ENCODE results near the gene MYO5B. TPM values are rescaled to one million over a fixed set of nuclear protein-coding genes. Genes with fewer than 3 reads are reported as not detected.

MYO5B gene
- total and polyA plus RNA-seq, 9 of the 15 experiments (the other 6 are each of a cell fraction or from before 2014, with no cell fraction given), result 0.07 to 0.42 (median 0.28) TPM

GRCh38 chr18:50104421-50104820 lies 90.5 kb downstream of the MYO5B start:
- no peaks in the 10 kb centered on the region for H3K79me2 ChIP-seq (ENCODE audit: control insufficient read depth, insufficient read depth, low read length)
- intact Hi-C loops (cut with micrococcal nuclease), result no loop called here
- no TSS peak for BruUV-seq (replicated peaks)
- H3K27ac ChIP-seq (ENCODE audit: extremely low read depth, low read depth, low read length), result no peak overlapping the region
- WGBS (ENCODE audit: insufficient coverage, low coverage, missing lambda C conversion rate), result 5% methylated on average over 3 of the region's 3 CpGs
- DNase-seq (ENCODE audit: extremely low read depth in 1 of 4, low spot score in 3 of 4), result no peak
- TF ChIP-seq XRCC4 (IDR thresholded peaks at IDR 0.05; ENCODE audit: extremely low read depth, insufficient read depth, insufficient read length), result no peak
- TF ChIP-seq ZNF274 (IDR thresholded peaks at IDR 0.05; ENCODE audit: borderline replicate concordance, low read depth, low read length), result no peak
- no peak for TF ChIP-seq DACH1 (IDR thresholded peaks at IDR 0.05; ENCODE audit: partially characterized antibody)
- no peak for TF ChIP-seq EWSR1 (IDR thresholded peaks at IDR 0.05; ENCODE audit: borderline replicate concordance, low read depth, partially characterized antibody)
- TF ChIP-seq KDM1A (IDR thresholded peaks at IDR 0.05), result no peak
- no peak for TF ChIP-seq WHSC1 (IDR thresholded peaks at IDR 0.05; ENCODE audit: low read length)
- TF ChIP-seq KHSRP (IDR thresholded peaks at IDR 0.05), result no peak
- no peak for TF ChIP-seq SAFB (IDR thresholded peaks at IDR 0.05; ENCODE audit: borderline replicate concordance, low read depth, low read length)
- no peak for TF ChIP-seq HNRNPK (IDR thresholded peaks at IDR 0.05; ENCODE audit: low read depth, low read length, poor library complexity, severe bottlenecking)
- TF ChIP-seq RAD51 (IDR thresholded peaks at IDR 0.05; ENCODE audit: borderline replicate concordance, low read depth), result no peak
- no peak for TF ChIP-seq SNAPC5 (CRISPR knock-in tag; IDR thresholded peaks at IDR 0.05)
- H3K36me3 ChIP-seq (ENCODE audit: control insufficient read depth, insufficient read depth, low read length), result no peaks in the 10 kb centered on the region
- no peak overlapping the region for H3K4me2 ChIP-seq (ENCODE audit: insufficient read depth, low read length)
- H3K9me1 ChIP-seq (ENCODE audit: control insufficient read depth, insufficient read depth, low read length), result no peaks in the 10 kb centered on the region
- ChIA-PET CTCF (ENCODE audit: low intra/inter-chr PET ratio) (interaction anchor here (0.6 kb wide), 1 partner anchor 201 kb away, joined by 3 read pairs; no protein-coding TSS in a partner anchor), POLR2A (no interaction called here)
- no peaks in the 10 kb centered on the region for H3K4me1 ChIP-seq (replicated peaks in 1 of 2; ENCODE audit: control insufficient read depth in 2 of 2, insufficient read depth in 2 of 2, low read length in 2 of 2)
- no peak overlapping the region for H3K4me3 ChIP-seq
- H2AFZ ChIP-seq (ENCODE audit: low read depth, low read length), result no peak overlapping the region
- H4K20me1 ChIP-seq (replicated peaks; ENCODE audit: control insufficient read depth, insufficient read depth, low read length), result no peaks in the 10 kb centered on the region
- no peaks in the 10 kb centered on the region for H3K27me3 ChIP-seq (ENCODE audit: control insufficient read depth in 2 of 2, insufficient read depth in 2 of 2, low read length in 2 of 2)
- H3K9ac ChIP-seq (ENCODE audit: insufficient read depth in 1 of 2, low read depth in 2 of 2, low read length in 2 of 2), result no peak overlapping the region
- H3K9me3 ChIP-seq (replicated peaks; ENCODE audit: control insufficient read depth, insufficient read depth, low read depth, low read length), result no peaks in the 10 kb centered on the region
- FAIRE-seq, result no peak
- no peak for ATAC-seq
- in situ Hi-C loops (cut with MboI), result no loop called here
